RWPE2 (cell line): ENCODE measurements around the gene ENOX1.

ENCODE experiments used
- ATAC-seq: fragments of 200-7000 bp; cut with Tn5 transposase; 3 replicates; pipeline ENCODE4 v1.9.1; 2021; ENCODE audit warnings: low read depth
- DNase-seq: peaks from one replicate; pipeline ENCODE4 v3.0.0-alpha.2; 2020; ENCODE audit warnings: low spot score
- H3K27ac ChIP-seq: fragments of 450-650 bp; 2 replicates; pipeline ENCODE4 v1.5.1; 2017; ENCODE audit warnings: mild to moderate bottlenecking; ENCODE audit not compliant: poor library complexity, severe bottlenecking
- H3K27me3 ChIP-seq: fragments of 250-450 bp; sonication (Bioruptor Pico); 2 replicates; pipeline ENCODE4 v1.5.1; 2021; ENCODE audit warnings: mild to moderate bottlenecking, moderate library complexity; ENCODE audit not compliant: insufficient read depth, poor library complexity, severe bottlenecking
- H3K36me3 ChIP-seq: fragments of 250-450 bp; sonication (Bioruptor Pico); 2 replicates; pipeline ENCODE4 v1.5.1; 2020; ENCODE audit warnings: low read depth, mild to moderate bottlenecking, moderate library complexity
- H3K4me1 ChIP-seq: fragments of 250-450 bp; sonication (Bioruptor Pico); 2 replicates; pipeline ENCODE4 v1.5.1; 2021; ENCODE audit warnings: mild to moderate bottlenecking, moderate library complexity; ENCODE audit not compliant: insufficient read depth, poor library complexity, severe bottlenecking
- H3K4me3 ChIP-seq: fragments of 250-450 bp; sonication (Bioruptor Pico); 2 replicates; pipeline ENCODE4 v1.5.1; 2021; ENCODE audit warnings: mild to moderate bottlenecking, moderate library complexity; ENCODE audit not compliant: severe bottlenecking
- H3K9me3 ChIP-seq: fragments of 250-450 bp; sonication (Bioruptor Pico); 2 replicates; pipeline ENCODE4 v1.5.1; 2021; ENCODE audit warnings: mild to moderate bottlenecking, moderate library complexity; ENCODE audit not compliant: severe bottlenecking
- CTCF ChIP-seq: fragments of 450-650 bp; IDR thresholded peaks from one replicate; pipeline ENCODE4 v1.5.1; 2017; ENCODE audit warnings: mild to moderate bottlenecking, moderate library complexity; ENCODE audit not compliant: poor library complexity, severe bottlenecking

ENOX1 gene

GRCh38 chr13:43758834-43759233, 27.9 kb downstream of the ENOX1 start:
- H3K36me3 ChIP-seq = no peaks in the 10 kb centered on the region
- DNase-seq (no peak), ATAC-seq (no peak)
- H3K4me3 ChIP-seq = no peak overlapping the region
- H3K27ac ChIP-seq = no peak overlapping the region
- TF ChIP-seq CTCF = no peak
- no peaks in the 10 kb centered on the region for H3K27me3 ChIP-seq
- H3K4me1 ChIP-seq = no peaks in the 10 kb centered on the region
- H3K9me3 ChIP-seq = no peaks in the 10 kb centered on the region

GRCh38 chr13:43757266-43757665, 29.5 kb downstream of the ENOX1 start:
- H3K9me3 ChIP-seq = no peaks in the 10 kb centered on the region
- no peaks in the 10 kb centered on the region for H3K4me1 ChIP-seq
- DNase-seq (no peak), ATAC-seq (no peak)
- no peak overlapping the region for H3K27ac ChIP-seq
- no peak for TF ChIP-seq CTCF
- H3K27me3 ChIP-seq = no peaks in the 10 kb centered on the region
- no peak overlapping the region for H3K4me3 ChIP-seq
- no peaks in the 10 kb centered on the region for H3K36me3 ChIP-seq

GRCh38 chr13:43755844-43756243, 30.9 kb downstream of the ENOX1 start:
- H3K36me3 ChIP-seq = no peaks in the 10 kb centered on the region
- no peaks in the 10 kb centered on the region for H3K27me3 ChIP-seq
- ATAC-seq (no peak), DNase-seq (no peak)
- H3K4me1 ChIP-seq = no peaks in the 10 kb centered on the region
- H3K9me3 ChIP-seq = no peaks in the 10 kb centered on the region
- no peak for TF ChIP-seq CTCF
- H3K4me3 ChIP-seq = no peak overlapping the region
- no peak overlapping the region for H3K27ac ChIP-seq

GRCh38 chr13:43751624-43752023, 35.1 kb downstream of the ENOX1 start:
- ATAC-seq (no peak), DNase-seq (no peak)
- H3K27ac ChIP-seq = no peak overlapping the region
- no peaks in the 10 kb centered on the region for H3K36me3 ChIP-seq
- no peaks in the 10 kb centered on the region for H3K9me3 ChIP-seq
- H3K4me3 ChIP-seq = no peak overlapping the region
- no peaks in the 10 kb centered on the region for H3K27me3 ChIP-seq
- no peak for TF ChIP-seq CTCF
- no peaks in the 10 kb centered on the region for H3K4me1 ChIP-seq

GRCh38 chr13:43749503-43749902, 37.3 kb downstream of the ENOX1 start:
- H3K9me3 ChIP-seq = no peaks in the 10 kb centered on the region
- H3K36me3 ChIP-seq = no peaks in the 10 kb centered on the region
- H3K4me1 ChIP-seq = no peaks in the 10 kb centered on the region
- H3K27me3 ChIP-seq = no peaks in the 10 kb centered on the region
- no peak overlapping the region for H3K27ac ChIP-seq
- DNase-seq = no peak
- H3K4me3 ChIP-seq = no peak overlapping the region
- no peak for TF ChIP-seq CTCF
- no peak for ATAC-seq
